ENCODE results near the gene DCN. TPM values are rescaled to one million over a fixed set of nuclear protein-coding genes. Genes with fewer than 3 reads are reported as not detected.

Gene DCN
- total RNA-seq, 2 donors from 2014 or later: 301 to 314 TPM

- Histone ChIP-seq H3K4me3 (no peak overlapping the region), H3K4me1 (peaks cover 8% of the 10 kb centered on the region), H3K27me3 (no peaks in the 10 kb centered on the region), H3K27ac (no peak overlapping the region), H3K9me3 (no peaks in the 10 kb centered on the region), H3K36me3 (replicated peaks in 1 of 2; ENCODE audit: insufficient read depth in 1 of 2, low read depth in 2 of 2) (no peaks in the 10 kb centered on the region)
- DNase-seq: no peak
- no peak for ATAC-seq
- no peak for TF ChIP-seq CTCF (IDR thresholded peaks at IDR 0.05)
- TF ChIP-seq POLR2A (IDR thresholded peaks at IDR 0.05): no peak
- intact Hi-C loops (cut with DNase I): no loop called here
- 72 to 79% methylated on average over 1 of the region's 1 CpG for WGBS, 2 donors
Observed at GRCh38 chr12:91133871-91134270, 48.7 kb downstream of the DCN start.

- Histone ChIP-seq H3K4me3 (no peak overlapping the region), H3K27ac (no peak overlapping the region), H3K9me3 (no peaks in the 10 kb centered on the region), H3K27me3 (no peaks in the 10 kb centered on the region), H3K4me1 (no peaks in the 10 kb centered on the region), H3K36me3 (replicated peaks in 1 of 2; ENCODE audit: insufficient read depth in 1 of 2, low read depth in 2 of 2) (no peaks in the 10 kb centered on the region)
- 78 to 86% methylated on average over 2 of the region's 2 CpGs for WGBS, 2 donors
- intact Hi-C loops (cut with DNase I): no loop called here
- TF ChIP-seq POLR2A (IDR thresholded peaks at IDR 0.05): no peak
- no peak for TF ChIP-seq CTCF (IDR thresholded peaks at IDR 0.05)
- DNase-seq: no peak
- ATAC-seq: no peak
Observed at GRCh38 chr12:91129662-91130362, 52.8 kb downstream of the DCN start.

- no peak for ATAC-seq
- intact Hi-C loops (cut with DNase I): no loop called here
- Histone ChIP-seq H3K27ac (no peak overlapping the region), H3K9me3 (no peaks in the 10 kb centered on the region), H3K27me3 (no peaks in the 10 kb centered on the region), H3K4me3 (no peak overlapping the region), H3K4me1 (no peaks in the 10 kb centered on the region), H3K36me3 (replicated peaks in 1 of 2; ENCODE audit: insufficient read depth in 1 of 2, low read depth in 2 of 2) (no peaks in the 10 kb centered on the region)
- 47 to 56% methylated on average over 3 of the region's 3 CpGs for WGBS, 2 donors
- TF ChIP-seq POLR2A (IDR thresholded peaks at IDR 0.05) (no peak), CTCF (IDR thresholded peaks at IDR 0.05) (no peak)
- DNase-seq: no peak
Observed at GRCh38 chr12:91127751-91128150, 54.9 kb downstream of the DCN start.

- Histone ChIP-seq H3K4me1 (no peaks in the 10 kb centered on the region), H3K27me3 (no peaks in the 10 kb centered on the region), H3K36me3 (replicated peaks in 1 of 2; ENCODE audit: insufficient read depth in 1 of 2, low read depth in 2 of 2) (no peaks in the 10 kb centered on the region), H3K27ac (no peak overlapping the region), H3K9me3 (no peaks in the 10 kb centered on the region), H3K4me3 (no peak overlapping the region)
- no peak for DNase-seq
- 98 to 99% methylated on average over 2 of the region's 2 CpGs for WGBS, 2 donors
- intact Hi-C loops (cut with DNase I): no loop called here
- no peak for TF ChIP-seq CTCF (IDR thresholded peaks at IDR 0.05)
- TF ChIP-seq POLR2A (IDR thresholded peaks at IDR 0.05): no peak
- ATAC-seq: no peak
Observed at GRCh38 chr12:91127306-91127705, 55.3 kb downstream of the DCN start.

GRCh38 chr12:91126516-91126915 lies 56.1 kb downstream of the DCN start:
- intact Hi-C loops (cut with DNase I): no loop called here
- Histone ChIP-seq H3K36me3 (replicated peaks in 1 of 2; ENCODE audit: insufficient read depth in 1 of 2, low read depth in 2 of 2) (no peaks in the 10 kb centered on the region), H3K4me3 (no peak overlapping the region), H3K27me3 (no peaks in the 10 kb centered on the region), H3K27ac (no peak overlapping the region), H3K4me1 (no peaks in the 10 kb centered on the region), H3K9me3 (no peaks in the 10 kb centered on the region)
- ATAC-seq (no peak), DNase-seq (no peak)
- WGBS, 2 donors: 81 to 86% methylated on average over 1 of the region's 1 CpG
- no peak for TF ChIP-seq POLR2A (IDR thresholded peaks at IDR 0.05)
- no peak for TF ChIP-seq CTCF (IDR thresholded peaks at IDR 0.05)
